OCI-LY7 (cell line): ENCODE data around the gene RORC. TPM values are rescaled to one million over a fixed set of nuclear protein-coding genes. Genes with fewer than 3 reads are reported as not detected.

ENCODE experiments used
- BruUV-seq: library from RNA; stranded (reverse); fragments of 400-500 nt; replicated peaks from 2 replicates; lab custom pipeline; 2021; lab: Mats Ljungman, UMichigan
- CTCF ChIA-PET: fragments of 300-600 bp; sonication (Branson Sonifier 250); formaldehyde crosslinking; loops from one replicate; lab custom pipeline; 2022; ENCODE audit warnings: antibody characterized with exemption; ENCODE audit not compliant: unreplicated experiment; lab: Charles Lee
- POLR2A ChIA-PET: fragments of 300-600 bp; sonication (Branson Sonifier 250); formaldehyde crosslinking; loops from one replicate; lab custom pipeline; 2022; ENCODE audit warnings: antibody characterized with exemption; lab: Charles Lee
- DNase-seq: peaks from one replicate; pipeline ENCODE4 v3.0.0-alpha.2; 2015; ENCODE audit warnings: low spot score
- H2AFZ ChIP-seq: fragments of 200-600 bp; sonication (generic), shearing (Covaris generic); 2 replicates; pipeline ENCODE4 v1.6.1; 2014; ENCODE audit warnings: mild to moderate bottlenecking, antibody characterized with exemption, low read length, moderate library complexity
- H3K27ac ChIP-seq: fragments of 200-600 bp; sonication (generic); 2 replicates; pipeline ENCODE4 v1.5.1; 2014; ENCODE audit warnings: mixed run types, low read depth, mild to moderate bottlenecking, moderate library complexity, low read length, inconsistent platforms; ENCODE audit not compliant: poor library complexity, severe bottlenecking
- H3K36me3 ChIP-seq: fragments of 200-600 bp; sonication (generic); 2 replicates; pipeline ENCODE4 v1.6.1; 2014; ENCODE audit warnings: mild to moderate bottlenecking, antibody characterized with exemption, low read length, moderate library complexity, mixed read lengths; ENCODE audit not compliant: insufficient read depth
- H3K4me1 ChIP-seq: fragments of 200-600 bp; sonication (generic); 2 replicates; pipeline ENCODE4 v1.5.1; 2014; ENCODE audit warnings: mild to moderate bottlenecking, low read length; ENCODE audit not compliant: insufficient read depth, poor library complexity, severe bottlenecking
- H3K4me2 ChIP-seq: fragments of 200-600 bp; sonication (generic); 2 replicates; pipeline ENCODE4 v1.6.1; 2014; ENCODE audit warnings: mild to moderate bottlenecking, low read length
- H3K4me3 ChIP-seq: fragments of 200-600 bp; sonication (generic); 2 replicates; pipeline ENCODE4 v1.5.1; 2014; ENCODE audit warnings: mild to moderate bottlenecking, low read depth, low read length; ENCODE audit not compliant: poor library complexity, severe bottlenecking
- H3K79me2 ChIP-seq: fragments of 200-600 bp; sonication (generic); 2 replicates; pipeline ENCODE4 v1.6.1; 2016; ENCODE audit warnings: low read depth, mild to moderate bottlenecking, low read length, moderate library complexity, mixed read lengths; ENCODE audit not compliant: insufficient read depth
- H3K9me2 ChIP-seq: fragments of 200-600 bp; sonication (generic); 2 replicates; pipeline ENCODE4 v1.6.1; 2016; ENCODE audit warnings: mild to moderate bottlenecking, low read length, mixed read lengths; ENCODE audit not compliant: insufficient read depth
- H3K9me3 ChIP-seq: fragments of 200-600 bp; sonication (generic); 2 replicates; pipeline ENCODE4 v1.6.1; 2014; ENCODE audit warnings: mild to moderate bottlenecking, mixed run types, low read length, mixed read lengths
- H4K20me1 ChIP-seq: fragments of 200-600 bp; sonication (generic); 2 replicates; pipeline ENCODE4 v1.6.1; 2014; ENCODE audit warnings: mild to moderate bottlenecking, antibody characterized with exemption, low read length, moderate library complexity, mixed read lengths; ENCODE audit not compliant: insufficient read depth
- CTCF ChIP-seq: fragments of 200-600 bp; sonication (generic); conservative IDR thresholded peaks from 2 replicates; pipeline ENCODE4 v1.5.1; 2014; ENCODE audit warnings: mild to moderate bottlenecking, antibody characterized with exemption, low read length, moderate library complexity, mixed read lengths
- EZH2phosphoT487 ChIP-seq: fragments of 200-600 bp; sonication (generic); IDR thresholded peaks from 2 replicates; pipeline ENCODE4 v1.6.1; 2018; ENCODE audit warnings: low read depth, borderline replicate concordance, mild to moderate bottlenecking, mixed run types, antibody characterized with exemption, low read length, moderate library complexity, mixed read lengths
- intact Hi-C: fragments of 100-400 bp; cut with micrococcal nuclease; formaldehyde crosslinking; loops from one replicate; pipeline ENCODE4 v1.10.0; 2022; ENCODE audit not compliant: unreplicated experiment
- total RNA-seq, 2 experiments: library from RNA; depleted of rRNA in 1 of 2; stranded (reverse); fragments of >200 nt in 1 of 2; shearing (Covaris generic) in 1 of 2; gene quantifications; 2 replicates each; pipeline ENCODE4 v1.2.3, GENCODE V29; 2014 to 2022

RORC gene
- total RNA-seq, 2 experiments from 2014 or later: not detected

GRCh38 chr1:151805066-151805820 is 26.4 kb downstream of the RORC start, which contains the start of gene LINGO4:
Gene LINGO4, minus strand, starts transcription at chr1:151805419. Its CDS starts 2,715 bp downstream, at chr1:151802704.
- ChIA-PET CTCF (no interaction called here), POLR2A (interaction anchor here (1.5 kb wide), 1 partner anchor 16 kb away, joined by 3 read pairs; no protein-coding TSS in a partner anchor)
- TF ChIP-seq EZH2phosphoT487 (no peak), CTCF (no peak)
- Histone ChIP-seq H3K4me1 (peaks cover 8% of the 10 kb centered on the region), H3K4me2 (no peak within 1 kb of the TSS), H3K27ac (no peak within 1 kb of the TSS), H3K9me3 (no peaks in the 10 kb centered on the region), H3K4me3 (no peak within 1 kb of the TSS), H4K20me1 (no peaks in the 10 kb centered on the region), H3K36me3 (no peaks in the 10 kb centered on the region), H3K9me2 (no peaks in the 10 kb centered on the region), H3K79me2 (no peaks in the 10 kb centered on the region), H2AFZ (no peak within 1 kb of the TSS)
- BruUV-seq: no TSS peak
- intact Hi-C loops: no loop called here
- no peak for DNase-seq

- Histone ChIP-seq H3K4me1 (peaks cover 8% of the 10 kb centered on the region), H3K4me2 (no peak overlapping the region), H3K79me2 (no peaks in the 10 kb centered on the region), H4K20me1 (no peaks in the 10 kb centered on the region), H3K27ac (no peak overlapping the region), H2AFZ (no peak overlapping the region), H3K4me3 (no peak overlapping the region), H3K9me2 (no peaks in the 10 kb centered on the region), H3K9me3 (no peaks in the 10 kb centered on the region), H3K36me3 (no peaks in the 10 kb centered on the region)
- intact Hi-C loops: no loop called here
- BruUV-seq: no TSS peak
- CTCF ChIA-PET: no interaction called here
- POLR2A ChIA-PET: interaction anchor here (1.5 kb wide), 1 partner anchor 15 kb away, joined by 3 read pairs; no protein-coding TSS in a partner anchor
- no peak for DNase-seq
- TF ChIP-seq EZH2phosphoT487 (no peak), CTCF (no peak)
These were observed 27.7 kb downstream of the RORC start for GRCh38 chr1:151803915-151804314.

- ChIA-PET CTCF (no interaction called here), POLR2A (no interaction called here)
These were observed 28.4 kb downstream of the RORC start for GRCh38 chr1:151803164-151803563.

More at GRCh38 chr1:151803164-151803563, 28.4 kb downstream of the RORC start:
- BruUV-seq: no TSS peak
- no peak overlapping the region for H3K27ac ChIP-seq
- H3K4me2 ChIP-seq: no peak overlapping the region
- H3K4me3 ChIP-seq: no peak overlapping the region
- H3K36me3 ChIP-seq: no peaks in the 10 kb centered on the region
- TF ChIP-seq CTCF (no peak), EZH2phosphoT487 (no peak)
- H4K20me1 ChIP-seq: no peaks in the 10 kb centered on the region
- H3K9me2 ChIP-seq: no peaks in the 10 kb centered on the region
- DNase-seq: no peak
- H3K79me2 ChIP-seq: no peaks in the 10 kb centered on the region
- no peak overlapping the region for H2AFZ ChIP-seq
- intact Hi-C loops: no loop called here
- H3K4me1 ChIP-seq: peaks cover 8% of the 10 kb centered on the region
- no peaks in the 10 kb centered on the region for H3K9me3 ChIP-seq
